ENCODE data around the gene FLVCR2.

GRCh38 chr14:75630695-75631452, 52.5 kb downstream of the FLVCR2 start:
- TF ChIP-seq CTCF (IDR thresholded peaks at IDR 0.05), result no peak
- TF ChIP-seq POLR2A (IDR thresholded peaks at IDR 0.05), result no peak
